Brain microvascular endothelial cell (primary cell): ENCODE measurements around the gene TBC1D1.

Source experiments
- DNase-seq: peaks from one replicate; pipeline ENCODE4 v3.0.0-alpha.2; 2020
- H3K27ac ChIP-seq: fragments of 250-450 bp; sonication (Bioruptor Pico); 2 replicates; pipeline ENCODE4 v1.5.1; 2020; ENCODE audit warnings: mild to moderate bottlenecking, moderate library complexity
- H3K27me3 ChIP-seq: fragments of 250-450 bp; sonication (Bioruptor Pico); replicated peaks from 2 replicates; pipeline ENCODE4 v1.5.1; 2020; ENCODE audit warnings: mild to moderate bottlenecking
- H3K36me3 ChIP-seq: fragments of 250-450 bp; sonication (Bioruptor Pico); replicated peaks from 2 replicates; pipeline ENCODE4 v1.5.1; 2020; ENCODE audit warnings: mild to moderate bottlenecking
- H3K4me3 ChIP-seq: 2 replicates; pipeline ENCODE4 v1.5.1; 2011; ENCODE audit warnings: low read depth, mild to moderate bottlenecking, control low read depth, low read length, moderate library complexity
- CTCF ChIP-seq: IDR thresholded peaks from 2 replicates; pipeline ENCODE4 v1.5.1; 2011; ENCODE audit warnings: low read depth, mild to moderate bottlenecking, moderate library complexity, low read length, control low read depth, inconsistent platforms; ENCODE audit errors: missing control alignments
- in situ Hi-C: cut with HindIII; loops from 2 replicates; pipeline ENCODE4 v1.10.0; 2017; ENCODE audit warnings: low sequenced_read_pairs, low pct_ligation_motif_present

The TBC1D1 gene

GRCh38 chr4:38128478-38129459 is 237.9 kb downstream of the TBC1D1 start:
- in situ Hi-C loops, result no loop called here
- no peak overlapping the region for H3K27ac ChIP-seq
- peaks cover 7% of the 10 kb centered on the region for H3K36me3 ChIP-seq
- TF ChIP-seq CTCF, result no peak
- DNase-seq, result no peak
- H3K4me3 ChIP-seq, result no peak overlapping the region
- H3K27me3 ChIP-seq, result no peaks in the 10 kb centered on the region

- peaks cover 8% of the 10 kb centered on the region for H3K36me3 ChIP-seq
- TF ChIP-seq CTCF, result no peak
- no peak for DNase-seq
- in situ Hi-C loops, result no loop called here
- H3K4me3 ChIP-seq, result no peak overlapping the region
- no peak overlapping the region for H3K27ac ChIP-seq
- no peaks in the 10 kb centered on the region for H3K27me3 ChIP-seq
Observed at GRCh38 chr4:38129460-38130227, 238.8 kb downstream of the TBC1D1 start.

- H3K27ac ChIP-seq, result no peak overlapping the region
- DNase-seq, result no peak
- H3K27me3 ChIP-seq, result no peaks in the 10 kb centered on the region
- no peak for TF ChIP-seq CTCF
- peaks cover 9% of the 10 kb centered on the region for H3K36me3 ChIP-seq
- no peak overlapping the region for H3K4me3 ChIP-seq
- in situ Hi-C loops, result no loop called here
Observed at GRCh38 chr4:38130884-38131283, 240.0 kb downstream of the TBC1D1 start.

GRCh38 chr4:38131371-38132091 is 240.6 kb downstream of the TBC1D1 start:
- peak; percentile 49 for DNase-seq

More at GRCh38 chr4:38131371-38132091, 240.6 kb downstream of the TBC1D1 start:
- in situ Hi-C loops, result no loop called here
- Histone ChIP-seq H3K27me3 (no peaks in the 10 kb centered on the region), H3K27ac (peak overlapping the region; percentile 93), H3K36me3 (peaks cover 9% of the 10 kb centered on the region), H3K4me3 (no peak overlapping the region)
- no peak for TF ChIP-seq CTCF
